Fibroblast of skin of scalp (primary cell): ENCODE data around the gene EP400. TPM values are rescaled to one million over a fixed set of nuclear protein-coding genes. Genes with fewer than 3 reads are reported as not detected.

Source experiments
- DNase-seq: peaks from one replicate; pipeline ENCODE4 v3.0.0-alpha.2; 2013
- polyA plus RNA-seq, 2 experiments: library from polyadenylated mRNA; unstranded; fragments of 120-200 nt; gene quantifications; one replicate each; pipeline ENCODE4 v1.2.1, GENCODE V29; 2013; ENCODE audit not compliant: insufficient read length in 2 of 2

Gene EP400
- polyA plus RNA-seq (2013, experiment 1 of 2; ENCODE audit: insufficient read length) = 22.9 TPM
- polyA plus RNA-seq (2013, experiment 2 of 2; ENCODE audit: insufficient read length) = 24.3 TPM

- peak; percentile 96 for DNase-seq
Observed at GRCh38 chr12:131949431-131950181, at the start of gene EP400. Gene EP400, plus strand, starts transcription at chr12:131949942. Its CDS starts 10,678 bp downstream, at chr12:131960620.

GRCh38 chr12:131900397-131900796, 49.3 kb upstream of the EP400 start:
- no peak for DNase-seq

- no peak for DNase-seq
Observed at GRCh38 chr12:131901431-131902331, 48.1 kb upstream of the EP400 start.

- DNase-seq = no peak
Observed at GRCh38 chr12:131902332-131903241, 47.2 kb upstream of the EP400 start.

GRCh38 chr12:131903270-131904255, 46.2 kb upstream of the EP400 start:
- DNase-seq = no peak

- no peak for DNase-seq
Observed at GRCh38 chr12:131904346-131904745, 45.4 kb upstream of the EP400 start.

- no peak for DNase-seq
Observed at GRCh38 chr12:131905081-131905629, 44.6 kb upstream of the EP400 start.

- no peak for DNase-seq
Observed at GRCh38 chr12:131905630-131906091, 44.1 kb upstream of the EP400 start.

GRCh38 chr12:131907379-131908091, 42.2 kb upstream of the EP400 start:
- no peak for DNase-seq

- no peak for DNase-seq
Observed at GRCh38 chr12:131908092-131909080, 41.4 kb upstream of the EP400 start.

- DNase-seq = no peak
Observed at GRCh38 chr12:131909081-131909751, 40.5 kb upstream of the EP400 start.

- DNase-seq = no peak
Observed at GRCh38 chr12:131909752-131910219, 40.0 kb upstream of the EP400 start.

- no peak for DNase-seq
Observed at GRCh38 chr12:131910302-131911027, 39.3 kb upstream of the EP400 start.

GRCh38 chr12:131911028-131911650, 38.6 kb upstream of the EP400 start:
- DNase-seq = no peak

- no peak for DNase-seq
Observed at GRCh38 chr12:131911851-131912477, 37.8 kb upstream of the EP400 start.
